Dendritic cell treated with granulocyte-macrophage colony-stimulating factor and Interleukin-4, amounts not matched to agents 40 ng/mL and 50 ng/mL, for 4 days (primary cell): Measurements from ENCODE around the gene ADAMTS13.

ENCODE experiments used
- H3K27ac Mint-ChIP-seq: one replicate; pipeline ENCODE4 v1.8.0; 2022; ENCODE audit warnings: mild to moderate bottlenecking, mixed read lengths
- H3K27me3 Mint-ChIP-seq: one replicate; pipeline ENCODE4 v1.8.0; 2022; ENCODE audit warnings: mild to moderate bottlenecking, mixed read lengths
- H3K36me3 Mint-ChIP-seq: one replicate; pipeline ENCODE4 v1.8.0; 2022; ENCODE audit warnings: low read depth, mixed read lengths
- H3K4me1 Mint-ChIP-seq: one replicate; pipeline ENCODE4 v1.8.0; 2022; ENCODE audit warnings: low read depth, mixed read lengths
- H3K4me3 Mint-ChIP-seq: one replicate; pipeline ENCODE4 v1.8.0; 2022; ENCODE audit warnings: mild to moderate bottlenecking, moderate library complexity, mixed read lengths
- H3K9me3 Mint-ChIP-seq: one replicate; pipeline ENCODE4 v1.8.0; 2022; ENCODE audit warnings: mixed read lengths
- intact Hi-C: fragments of 100-400 bp; cut with micrococcal nuclease; formaldehyde crosslinking; loops from one replicate; pipeline ENCODE4 v1.15.0; 2022

The ADAMTS13 gene

GRCh38 chr9:133424187-133424586 is 2.0 kb downstream of the ADAMTS13 start:
- no peak overlapping the region for H3K4me3 Mint-ChIP-seq
- intact Hi-C loops: loop anchor here (5.0 kb wide), 1 partner anchor 33 kb away; the partner anchor contains the start of gene CACFD1
- peaks cover 37% of the 10 kb centered on the region for H3K27me3 Mint-ChIP-seq
- H3K27ac Mint-ChIP-seq: no peak overlapping the region
- no peaks in the 10 kb centered on the region for H3K36me3 Mint-ChIP-seq
- H3K9me3 Mint-ChIP-seq: no peaks in the 10 kb centered on the region
- peaks cover 3% of the 10 kb centered on the region for H3K4me1 Mint-ChIP-seq

- no peaks in the 10 kb centered on the region for H3K9me3 Mint-ChIP-seq
- intact Hi-C loops: no loop called here
- H3K4me3 Mint-ChIP-seq: no peak overlapping the region
- H3K27ac Mint-ChIP-seq: no peak overlapping the region
- no peaks in the 10 kb centered on the region for H3K36me3 Mint-ChIP-seq
- no peaks in the 10 kb centered on the region for H3K4me1 Mint-ChIP-seq
- peaks cover 46% of the 10 kb centered on the region for H3K27me3 Mint-ChIP-seq
These were observed 3.0 kb downstream of the ADAMTS13 start for GRCh38 chr9:133425049-133425632.

DNA sequence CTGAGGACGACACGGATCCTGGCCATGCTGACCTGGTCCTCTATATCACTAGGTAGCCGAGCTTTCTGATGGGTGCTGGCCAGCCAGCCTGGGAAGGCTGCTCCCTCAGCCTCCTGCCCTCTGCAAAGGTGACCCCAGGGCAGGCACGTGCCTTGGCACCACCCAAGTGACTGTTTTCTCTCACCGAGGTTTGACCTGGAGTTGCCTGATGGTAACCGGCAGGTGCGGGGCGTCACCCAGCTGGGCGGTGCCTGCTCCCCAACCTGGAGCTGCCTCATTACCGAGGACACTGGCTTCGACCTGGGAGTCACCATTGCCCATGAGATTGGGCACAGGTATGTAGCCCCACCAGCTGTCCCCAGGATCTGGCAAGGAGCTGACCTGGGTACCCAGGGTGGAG is 3.8 kb downstream of the ADAMTS13 start:
- Mint-ChIP-seq H3K9me3 (no peaks in the 10 kb centered on the region), H3K27ac (no peak overlapping the region), H3K27me3 (peaks cover 52% of the 10 kb centered on the region), H3K36me3 (no peaks in the 10 kb centered on the region), H3K4me3 (no peak overlapping the region), H3K4me1 (no peaks in the 10 kb centered on the region)
- intact Hi-C loops: no loop called here

GRCh38 chr9:133427658-133428348 is 5.6 kb downstream of the ADAMTS13 start:
- Mint-ChIP-seq H3K36me3 (no peaks in the 10 kb centered on the region), H3K4me3 (no peak overlapping the region), H3K27me3 (peaks cover 53% of the 10 kb centered on the region), H3K27ac (no peak overlapping the region), H3K9me3 (no peaks in the 10 kb centered on the region), H3K4me1 (no peaks in the 10 kb centered on the region)
- intact Hi-C loops: no loop called here

- H3K4me3 Mint-ChIP-seq: no peak overlapping the region
- peaks cover 54% of the 10 kb centered on the region for H3K27me3 Mint-ChIP-seq
- H3K9me3 Mint-ChIP-seq: no peaks in the 10 kb centered on the region
- no peaks in the 10 kb centered on the region for H3K4me1 Mint-ChIP-seq
- H3K27ac Mint-ChIP-seq: no peak overlapping the region
- H3K36me3 Mint-ChIP-seq: no peaks in the 10 kb centered on the region
- intact Hi-C loops: no loop called here
These were observed 6.5 kb downstream of the ADAMTS13 start for GRCh38 chr9:133428617-133429101.

DNA sequence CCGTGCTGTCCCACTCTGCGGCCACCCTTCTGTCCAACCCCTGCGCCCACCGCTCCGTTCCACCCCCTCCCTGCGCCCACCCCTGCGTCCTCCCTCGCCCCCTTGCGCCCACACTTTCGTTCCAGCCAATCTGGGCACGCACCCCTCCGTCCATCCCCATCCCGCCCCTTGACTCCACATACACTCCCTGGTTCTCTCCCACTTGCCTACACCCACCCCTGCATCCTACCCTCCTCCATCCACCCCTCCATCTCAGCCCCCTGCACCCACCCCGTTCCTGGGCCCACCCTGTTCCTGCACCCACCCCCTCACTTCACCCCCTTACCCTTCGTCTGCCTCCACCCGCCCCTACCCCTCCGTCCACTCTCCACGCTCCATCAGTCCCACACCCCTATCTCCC is 7.0 kb downstream of the ADAMTS13 start:
- H3K4me3 Mint-ChIP-seq: no peak overlapping the region
- peaks cover 54% of the 10 kb centered on the region for H3K27me3 Mint-ChIP-seq
- H3K4me1 Mint-ChIP-seq: no peaks in the 10 kb centered on the region
- intact Hi-C loops: no loop called here
- H3K9me3 Mint-ChIP-seq: no peaks in the 10 kb centered on the region
- no peaks in the 10 kb centered on the region for H3K36me3 Mint-ChIP-seq
- H3K27ac Mint-ChIP-seq: no peak overlapping the region

DNA sequence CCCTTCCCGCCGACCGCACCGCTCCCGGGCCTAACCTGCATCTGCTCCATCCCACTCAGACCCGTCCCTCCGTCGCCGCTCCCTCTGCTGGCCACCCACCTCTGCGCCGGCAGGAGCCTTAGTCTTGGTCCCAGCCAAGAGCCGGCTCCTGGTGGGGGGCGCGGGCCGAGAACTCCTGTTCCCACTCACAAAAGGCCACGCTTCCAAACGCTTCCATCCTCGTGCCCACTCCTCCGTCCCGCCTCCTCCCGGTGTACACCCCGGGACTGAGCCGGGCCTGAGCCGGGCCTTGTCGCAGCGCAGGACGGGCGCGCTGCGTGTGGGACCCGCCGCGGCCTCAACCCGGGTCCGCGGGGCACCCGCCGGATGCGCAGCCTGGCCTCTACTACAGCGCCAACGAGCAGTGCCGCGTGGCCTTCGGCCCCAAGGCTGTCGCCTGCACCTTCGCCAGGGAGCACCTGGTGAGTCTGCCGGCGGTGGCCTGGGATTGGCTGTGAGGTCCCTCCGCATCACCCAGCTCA is 7.5 kb downstream of the ADAMTS13 start:
- Mint-ChIP-seq H3K9me3 (no peaks in the 10 kb centered on the region), H3K4me3 (no peak overlapping the region), H3K27me3 (peaks cover 54% of the 10 kb centered on the region), H3K36me3 (no peaks in the 10 kb centered on the region), H3K4me1 (no peaks in the 10 kb centered on the region), H3K27ac (no peak overlapping the region)
- intact Hi-C loops: no loop called here

- Mint-ChIP-seq H3K4me3 (no peak overlapping the region), H3K27ac (no peak overlapping the region)
These were observed 8.1 kb downstream of the ADAMTS13 start for GRCh38 chr9:133430244-133430643.

DNA sequence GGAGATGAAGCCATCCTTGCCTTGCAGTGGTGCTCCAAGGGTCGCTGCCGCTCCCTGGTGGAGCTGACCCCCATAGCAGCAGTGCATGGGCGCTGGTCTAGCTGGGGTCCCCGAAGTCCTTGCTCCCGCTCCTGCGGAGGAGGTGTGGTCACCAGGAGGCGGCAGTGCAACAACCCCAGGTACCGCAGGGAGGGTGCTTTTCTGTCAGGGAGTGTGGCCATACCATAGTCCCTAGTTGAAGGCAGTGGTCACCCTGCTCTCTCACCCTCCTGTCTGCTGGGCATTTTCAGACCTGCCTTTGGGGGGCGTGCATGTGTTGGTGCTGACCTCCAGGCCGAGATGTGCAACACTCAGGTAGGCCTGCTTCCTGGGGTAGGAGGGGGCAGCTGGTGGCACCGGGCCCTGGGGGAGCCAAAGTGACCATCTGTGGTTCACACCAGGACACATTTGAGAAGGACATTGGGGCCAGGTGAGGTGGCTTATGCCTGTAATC is 11.2 kb downstream of the ADAMTS13 start:
- no peak overlapping the region for H3K27ac Mint-ChIP-seq
- no peak overlapping the region for H3K4me3 Mint-ChIP-seq
- H3K4me1 Mint-ChIP-seq: no peaks in the 10 kb centered on the region
- peaks cover 26% of the 10 kb centered on the region for H3K27me3 Mint-ChIP-seq
- intact Hi-C loops: no loop called here
- H3K9me3 Mint-ChIP-seq: no peaks in the 10 kb centered on the region
- no peaks in the 10 kb centered on the region for H3K36me3 Mint-ChIP-seq

More at GRCh38 chr9:133430244-133430643, 8.1 kb downstream of the ADAMTS13 start:
- intact Hi-C loops: no loop called here
- Mint-ChIP-seq H3K36me3 (no peaks in the 10 kb centered on the region), H3K27me3 (peaks cover 52% of the 10 kb centered on the region), H3K4me1 (no peaks in the 10 kb centered on the region), H3K9me3 (no peaks in the 10 kb centered on the region)

GRCh38 chr9:133436681-133437080 is 14.5 kb downstream of the ADAMTS13 start:
- Mint-ChIP-seq H3K4me1 (no peaks in the 10 kb centered on the region), H3K4me3 (no peak overlapping the region), H3K27ac (no peak overlapping the region), H3K9me3 (no peaks in the 10 kb centered on the region), H3K27me3 (peaks cover 4% of the 10 kb centered on the region), H3K36me3 (no peaks in the 10 kb centered on the region)
- intact Hi-C loops: no loop called here

- Mint-ChIP-seq H3K36me3 (no peaks in the 10 kb centered on the region), H3K27ac (no peak overlapping the region), H3K9me3 (no peaks in the 10 kb centered on the region), H3K27me3 (no peaks in the 10 kb centered on the region), H3K4me1 (no peaks in the 10 kb centered on the region), H3K4me3 (no peak overlapping the region)
- intact Hi-C loops: no loop called here
These were observed 15.8 kb downstream of the ADAMTS13 start for GRCh38 chr9:133437753-133438531.

GRCh38 chr9:133439337-133439736 is 17.2 kb downstream of the ADAMTS13 start:
- Mint-ChIP-seq H3K27me3 (no peaks in the 10 kb centered on the region), H3K4me3 (no peak overlapping the region), H3K36me3 (no peaks in the 10 kb centered on the region), H3K27ac (no peak overlapping the region), H3K9me3 (no peaks in the 10 kb centered on the region), H3K4me1 (no peaks in the 10 kb centered on the region)
- intact Hi-C loops: no loop called here

DNA sequence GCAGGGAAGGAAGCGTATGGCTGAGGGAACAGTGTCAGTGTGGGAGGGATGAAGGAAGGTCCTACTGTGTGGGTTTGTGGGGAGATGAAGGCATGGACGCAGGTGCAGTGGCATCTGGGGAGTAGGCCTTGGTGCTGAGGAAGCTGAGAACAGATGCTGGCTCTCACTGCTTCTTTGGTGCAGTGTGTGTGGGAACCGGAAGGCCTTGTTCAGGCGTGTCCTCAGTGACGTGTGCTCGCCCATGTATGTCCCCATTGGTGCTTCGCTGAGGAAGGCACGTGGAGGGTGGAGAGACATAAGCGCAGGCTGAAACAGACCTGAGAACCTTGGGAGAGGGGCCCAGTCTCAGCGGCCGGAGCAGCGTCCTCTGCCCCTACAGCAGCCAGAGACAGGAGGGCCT is 18.7 kb downstream of the ADAMTS13 start:
- Mint-ChIP-seq H3K27me3 (no peaks in the 10 kb centered on the region), H3K36me3 (no peaks in the 10 kb centered on the region), H3K4me3 (no peak overlapping the region), H3K27ac (no peak overlapping the region), H3K4me1 (no peaks in the 10 kb centered on the region), H3K9me3 (no peaks in the 10 kb centered on the region)
- intact Hi-C loops: no loop called here

DNA sequence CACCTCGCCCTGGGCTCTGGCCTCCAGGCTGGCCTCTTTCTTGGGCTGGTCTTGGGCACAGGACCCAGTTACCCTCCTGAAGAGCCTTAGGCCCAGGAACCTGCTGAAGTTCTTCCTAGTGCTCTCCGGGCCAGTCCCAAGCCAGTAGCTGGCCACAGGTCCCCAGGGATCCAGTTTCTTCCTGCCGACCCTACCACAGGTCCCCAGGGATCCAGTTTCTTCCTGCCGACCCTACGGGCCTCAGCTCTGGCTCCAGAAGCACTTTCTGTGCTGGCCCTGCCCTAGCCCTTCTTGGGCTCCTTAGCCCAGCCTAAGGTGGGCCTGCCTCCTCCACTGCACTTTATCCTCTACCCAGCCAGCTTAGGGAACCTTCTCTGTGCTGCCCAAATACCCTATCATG is 19.4 kb downstream of the ADAMTS13 start:
- intact Hi-C loops: no loop called here
- no peaks in the 10 kb centered on the region for H3K9me3 Mint-ChIP-seq
- no peak overlapping the region for H3K4me3 Mint-ChIP-seq
- no peaks in the 10 kb centered on the region for H3K36me3 Mint-ChIP-seq
- no peak overlapping the region for H3K27ac Mint-ChIP-seq
- H3K4me1 Mint-ChIP-seq: no peaks in the 10 kb centered on the region
- no peaks in the 10 kb centered on the region for H3K27me3 Mint-ChIP-seq
